ENCODE measurements around the gene ASAP3.
"Not testable (repeated sequence)": the region's sequence is repeated elsewhere in the genome, so short reads cannot be mapped to it uniquely, and the experiment has no call there.

The ASAP3 gene

DNA sequence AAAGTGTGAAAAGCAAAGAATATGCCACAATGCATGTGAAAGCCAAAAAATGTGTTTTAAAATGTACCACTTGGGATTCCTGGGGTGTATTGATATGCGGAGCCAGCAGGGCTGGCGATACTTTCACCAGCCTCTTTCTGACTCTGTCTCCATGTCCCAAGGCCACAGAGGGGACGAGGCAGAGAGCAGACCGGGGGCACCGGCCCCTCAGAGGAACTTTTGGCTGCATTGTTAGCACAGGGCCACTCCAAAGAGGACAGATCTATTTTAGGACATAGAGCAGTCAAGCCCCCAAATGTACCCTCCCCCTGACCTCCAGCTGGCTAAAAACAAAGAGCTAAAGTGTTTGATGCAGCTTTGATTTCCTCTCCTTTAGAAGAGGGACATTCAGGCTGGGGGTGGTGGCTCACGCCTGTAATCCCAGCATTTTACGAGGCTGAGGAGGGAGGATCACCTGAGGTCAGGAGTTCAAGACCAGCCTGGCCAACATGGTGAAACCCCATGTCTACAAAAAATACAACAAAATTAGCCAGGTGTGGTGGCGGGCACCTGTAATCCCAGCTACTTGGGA is 88.7 kb downstream of the ASAP3 start:
- DNase-seq (ENCODE audit: low read depth) = no peak

- DNase-seq (ENCODE audit: low read depth) = peak; percentile 91
Measured at GRCh38 chr1:23394684-23395083, 89.3 kb downstream of the ASAP3 start.

- DNase-seq (ENCODE audit: low read depth) = peak; percentile 68
Measured at GRCh38 chr1:23394181-23394580, 89.8 kb downstream of the ASAP3 start.

- DNase-seq (ENCODE audit: low read depth) = peak; percentile 81
Measured at GRCh38 chr1:23393706-23394105, 90.3 kb downstream of the ASAP3 start.

- no peak for DNase-seq (ENCODE audit: low read depth)
Measured at GRCh38 chr1:23392125-23392855, 91.7 kb downstream of the ASAP3 start.

DNA sequence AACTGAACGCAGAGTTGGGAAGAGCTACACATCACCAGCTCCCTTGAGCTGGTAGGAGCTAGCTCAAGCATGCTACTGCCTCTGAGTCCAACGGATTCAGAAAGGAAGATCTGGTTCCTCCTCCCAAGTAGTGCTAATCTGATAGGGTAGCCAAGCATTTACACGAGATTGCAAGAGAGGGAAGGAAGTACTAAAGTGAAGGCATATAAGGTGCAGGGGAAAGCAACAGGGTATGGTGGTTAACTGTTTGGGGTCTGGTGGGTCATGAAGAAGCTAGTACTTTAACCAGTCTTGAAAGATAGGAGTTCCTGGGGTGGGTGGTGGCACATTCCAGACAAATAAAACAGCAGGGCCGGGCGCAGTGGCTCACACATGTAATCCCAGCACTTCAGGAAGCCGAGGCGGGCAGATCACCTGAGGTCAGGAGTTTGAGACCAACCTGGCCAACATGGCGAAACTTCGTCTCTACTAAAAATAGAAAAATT is 94.1 kb downstream of the ASAP3 start:
- no peak for DNase-seq (ENCODE audit: low read depth)

DNA sequence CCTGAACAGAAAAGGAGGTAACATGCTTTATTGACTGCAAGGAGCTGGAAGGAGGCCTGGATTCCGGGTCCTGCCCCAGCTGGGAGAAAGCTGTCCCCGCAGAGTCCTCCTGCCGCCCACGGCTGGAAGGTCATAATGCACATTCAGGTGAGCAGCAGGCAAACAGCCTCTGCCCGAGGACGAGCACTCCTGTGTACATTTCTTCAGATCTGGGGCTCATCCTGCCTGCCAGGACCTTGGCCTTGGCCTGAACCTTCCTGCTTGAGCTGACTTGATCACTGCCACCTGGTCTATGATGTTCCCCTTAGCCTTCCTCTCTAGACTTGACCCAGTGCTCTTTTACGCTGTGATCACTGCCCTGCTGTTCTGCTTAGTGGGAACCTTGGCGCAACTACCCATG is 96.5 kb downstream of the ASAP3 start:
- no peak for DNase-seq (ENCODE audit: low read depth)

DNA sequence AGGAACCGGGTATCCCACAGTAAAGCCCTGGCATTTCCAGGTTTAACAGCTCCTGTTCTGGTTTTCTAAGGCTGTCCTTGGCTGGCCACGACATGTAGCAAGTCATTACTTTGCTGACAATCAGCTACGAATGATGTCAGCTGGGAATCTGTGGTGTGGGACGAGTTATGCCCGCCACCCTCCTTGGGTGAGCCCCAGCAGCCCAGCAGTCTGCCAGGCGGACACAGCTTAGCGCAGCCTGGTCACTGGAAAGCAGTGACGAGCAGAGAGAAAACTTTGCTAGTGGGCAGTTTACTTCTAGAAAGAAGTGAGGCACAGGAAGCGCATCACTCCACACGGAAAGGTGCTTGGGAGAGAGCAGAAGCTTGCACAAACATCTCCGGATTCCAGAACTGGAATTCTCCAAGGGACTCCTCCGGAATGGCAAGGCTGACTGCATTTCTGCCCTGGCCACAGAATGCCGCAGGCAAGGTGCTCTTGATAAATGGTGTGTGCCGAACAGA is 98.8 kb downstream of the ASAP3 start:
- DNase-seq (ENCODE audit: low read depth) = peak; percentile 32

- peak; percentile 81 for DNase-seq (ENCODE audit: low read depth)
Measured at GRCh38 chr1:23384312-23385058, 99.5 kb downstream of the ASAP3 start.

DNA sequence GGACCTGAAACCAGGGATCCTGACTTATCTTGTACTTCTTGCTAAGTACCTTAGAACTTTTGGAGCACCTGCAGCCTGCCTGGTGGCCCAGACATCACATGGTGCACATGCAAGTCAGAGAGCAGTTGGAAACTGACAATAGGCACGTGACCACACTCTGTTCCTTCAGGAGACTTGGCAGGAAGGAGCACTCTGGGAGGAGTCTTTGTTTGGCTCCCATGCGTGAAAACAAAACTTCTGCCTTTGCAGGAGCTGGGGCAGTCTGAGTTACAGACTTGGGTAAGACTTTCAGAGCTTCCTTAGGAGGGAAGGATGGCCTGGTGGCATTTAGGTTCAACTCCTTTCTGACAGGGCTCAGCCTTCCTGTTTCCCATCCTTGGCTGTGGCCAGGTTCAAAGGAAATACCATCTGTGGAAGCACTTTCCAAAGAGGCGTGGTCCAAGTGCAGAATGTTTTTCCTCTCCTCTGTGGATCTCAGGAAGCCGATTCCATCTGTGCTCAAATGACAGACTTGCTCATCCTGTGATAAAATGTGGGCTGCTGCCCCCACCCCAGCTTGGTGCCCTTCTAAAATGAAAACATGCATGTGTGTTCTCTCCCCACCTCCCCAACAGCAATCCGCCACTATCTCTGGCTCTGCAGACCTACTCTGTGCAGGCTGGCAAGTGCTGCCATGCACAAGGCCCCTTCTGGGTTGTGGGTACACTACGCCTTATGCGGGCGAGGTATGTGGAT is 100.2 kb downstream of the ASAP3 start:
- peak; percentile 27 for DNase-seq (ENCODE audit: low read depth)

- DNase-seq (ENCODE audit: low read depth) = no peak
Measured at GRCh38 chr1:23381233-23381885, 102.6 kb downstream of the ASAP3 start.

- DNase-seq (ENCODE audit: low read depth) = no peak
Measured at GRCh38 chr1:23380719-23381118, 103.3 kb downstream of the ASAP3 start.

DNA sequence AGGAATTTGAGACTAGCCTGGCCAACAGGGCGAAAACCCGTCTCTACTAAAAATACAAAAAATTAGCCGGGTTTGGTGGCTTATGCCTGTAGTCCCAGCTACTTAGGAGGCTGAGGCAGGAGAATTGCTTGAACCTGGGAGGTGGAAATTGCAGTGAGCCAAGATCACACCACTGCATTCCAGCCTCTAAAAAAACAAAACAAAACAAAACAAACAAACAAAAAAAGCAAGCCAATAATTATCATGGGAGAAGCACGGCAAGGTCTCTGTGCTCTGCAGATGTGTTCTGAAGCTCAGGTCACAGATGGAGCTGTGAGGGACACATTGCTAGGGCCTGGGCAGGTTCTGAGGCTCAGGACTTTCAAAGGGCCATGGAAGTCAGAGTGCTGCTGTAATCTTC is 103.7 kb downstream of the ASAP3 start:
- not testable (repeated sequence) for DNase-seq (ENCODE audit: low read depth)

Data from EH (cell line).